Measurements from ENCODE around the gene SIRT7. TPM values are rescaled to one million over a fixed set of nuclear protein-coding genes. Genes with fewer than 3 reads are reported as not detected.

SIRT7 gene
- total RNA-seq, 1 donor from 2014 or later = 30.2 TPM

GRCh38 chr17:81939218-81939617 lies 21.2 kb upstream of the SIRT7 start:
- H4K20me1 ChIP-seq (ENCODE audit: insufficient read depth, low read length) = peaks cover 8% of the 10 kb centered on the region
- H3K4me1 ChIP-seq (ENCODE audit: insufficient read depth, low read length) = peaks cover 6% of the 10 kb centered on the region
- DNase-seq (ENCODE audit: low read depth) = no peak
- no peak overlapping the region for H3K4me2 ChIP-seq (ENCODE audit: low read length)
- no peak overlapping the region for H3K27ac Mint-ChIP-seq (ENCODE audit: unreplicated experiment)
- H3K36me3 Mint-ChIP-seq (ENCODE audit: low read depth, unreplicated experiment) = peaks cover 4% of the 10 kb centered on the region
- no peak overlapping the region for H3K9ac ChIP-seq (ENCODE audit: low read length)
- no peaks in the 10 kb centered on the region for H3K9me3 Mint-ChIP-seq (ENCODE audit: unreplicated experiment)
- H3K79me2 ChIP-seq (ENCODE audit: insufficient read depth, low read length) = peaks cover 20% of the 10 kb centered on the region
- H2AFZ ChIP-seq (ENCODE audit: low read depth, low read length) = no peak overlapping the region
- H3K27me3 ChIP-seq (ENCODE audit: insufficient read depth, low read length) = peaks cover 8% of the 10 kb centered on the region
- FAIRE-seq = no peak
- H3K27ac ChIP-seq (ENCODE audit: low read depth, low read length) = no peak overlapping the region
- peaks cover 5% of the 10 kb centered on the region for H3K4me1 Mint-ChIP-seq (ENCODE audit: low read depth, unreplicated experiment)
- no peak overlapping the region for H3K4me3 ChIP-seq (ENCODE audit: insufficient read depth, low read depth, low read length)
- TF ChIP-seq CTCF (IDR thresholded peaks at IDR 0.05; ENCODE audit: insufficient read depth, low read depth, low read length) (no peak), EZH2 (IDR thresholded peaks at IDR 0.05; ENCODE audit: insufficient read depth, low read length) (no peak)
- H3K36me3 ChIP-seq (ENCODE audit: insufficient read depth, low read length) = no peaks in the 10 kb centered on the region
- peaks cover 12% of the 10 kb centered on the region for H3K27me3 Mint-ChIP-seq (ENCODE audit: low read depth, unreplicated experiment)
- H3K4me3 Mint-ChIP-seq (ENCODE audit: unreplicated experiment) = no peak overlapping the region
- H3K9me3 ChIP-seq (ENCODE audit: insufficient read depth, low read depth, low read length) = no peaks in the 10 kb centered on the region

- Mint-ChIP-seq H3K4me3 (ENCODE audit: unreplicated experiment) (peak overlapping the region; percentile 93), H3K27ac (ENCODE audit: unreplicated experiment) (peak overlapping the region; percentile 66), H3K4me1 (ENCODE audit: low read depth, unreplicated experiment) (peaks cover 5% of the 10 kb centered on the region), H3K27me3 (ENCODE audit: low read depth, unreplicated experiment) (peaks cover 9% of the 10 kb centered on the region), H3K9me3 (ENCODE audit: unreplicated experiment) (no peaks in the 10 kb centered on the region), H3K36me3 (ENCODE audit: low read depth, unreplicated experiment) (peaks cover 10% of the 10 kb centered on the region)
- peaks cover 24% of the 10 kb centered on the region for H4K20me1 ChIP-seq (ENCODE audit: insufficient read depth, low read length)
- peaks cover 20% of the 10 kb centered on the region for H3K79me2 ChIP-seq (ENCODE audit: insufficient read depth, low read length)
- H3K27ac ChIP-seq (ENCODE audit: low read depth, low read length) = no peak overlapping the region
- H2AFZ ChIP-seq (ENCODE audit: low read depth, low read length) = no peak overlapping the region
- H3K27me3 ChIP-seq (ENCODE audit: insufficient read depth, low read length) = peaks cover 1% of the 10 kb centered on the region
- no peaks in the 10 kb centered on the region for H3K9me3 ChIP-seq (ENCODE audit: insufficient read depth, low read depth, low read length)
- peak overlapping the region; percentile 26 for H3K4me3 ChIP-seq (ENCODE audit: insufficient read depth, low read depth, low read length)
- peaks cover 6% of the 10 kb centered on the region for H3K4me1 ChIP-seq (ENCODE audit: insufficient read depth, low read length)
- DNase-seq (ENCODE audit: low read depth) (no peak), FAIRE-seq (no peak)
- H3K9ac ChIP-seq (ENCODE audit: low read length) = peak overlapping the region; percentile 31
- TF ChIP-seq EZH2 (IDR thresholded peaks at IDR 0.05; ENCODE audit: insufficient read depth, low read length) = no peak
- no peak for TF ChIP-seq CTCF (IDR thresholded peaks at IDR 0.05; ENCODE audit: insufficient read depth, low read depth, low read length)
- no peaks in the 10 kb centered on the region for H3K36me3 ChIP-seq (ENCODE audit: insufficient read depth, low read length)
- H3K4me2 ChIP-seq (ENCODE audit: low read length) = peak overlapping the region; percentile 98
Measured at GRCh38 chr17:81935709-81936084, 17.7 kb upstream of the SIRT7 start.

- H3K27me3 Mint-ChIP-seq (ENCODE audit: low read depth, unreplicated experiment) = peaks cover 3% of the 10 kb centered on the region
Measured at GRCh38 chr17:81934850-81935708, 17.1 kb upstream of the SIRT7 start.

More at GRCh38 chr17:81934850-81935708, 17.1 kb upstream of the SIRT7 start:
- no peak for DNase-seq (ENCODE audit: low read depth)
- H3K79me2 ChIP-seq (ENCODE audit: insufficient read depth, low read length) = peaks cover 20% of the 10 kb centered on the region
- Mint-ChIP-seq H3K4me3 (ENCODE audit: unreplicated experiment) (peak overlapping the region; percentile 93), H3K27ac (ENCODE audit: unreplicated experiment) (peak overlapping the region; percentile 66), H3K4me1 (ENCODE audit: low read depth, unreplicated experiment) (peaks cover 5% of the 10 kb centered on the region), H3K9me3 (ENCODE audit: unreplicated experiment) (no peaks in the 10 kb centered on the region), H3K36me3 (ENCODE audit: low read depth, unreplicated experiment) (peaks cover 10% of the 10 kb centered on the region)
- TF ChIP-seq EZH2 (IDR thresholded peaks at IDR 0.05; ENCODE audit: insufficient read depth, low read length) (no peak), CTCF (IDR thresholded peaks at IDR 0.05; ENCODE audit: insufficient read depth, low read depth, low read length) (no peak)
- peak overlapping the region; percentile 98 for H3K4me2 ChIP-seq (ENCODE audit: low read length)
- H3K27me3 ChIP-seq (ENCODE audit: insufficient read depth, low read length) = no peaks in the 10 kb centered on the region
- peaks cover 6% of the 10 kb centered on the region for H3K4me1 ChIP-seq (ENCODE audit: insufficient read depth, low read length)
- peaks cover 24% of the 10 kb centered on the region for H4K20me1 ChIP-seq (ENCODE audit: insufficient read depth, low read length)
- H3K36me3 ChIP-seq (ENCODE audit: insufficient read depth, low read length) = no peaks in the 10 kb centered on the region
- peak overlapping the region; percentile 26 for H3K4me3 ChIP-seq (ENCODE audit: insufficient read depth, low read depth, low read length)
- FAIRE-seq = no peak
- H2AFZ ChIP-seq (ENCODE audit: low read depth, low read length) = no peak overlapping the region
- peak overlapping the region; percentile 31 for H3K9ac ChIP-seq (ENCODE audit: low read length)
- no peaks in the 10 kb centered on the region for H3K9me3 ChIP-seq (ENCODE audit: insufficient read depth, low read depth, low read length)
- no peak overlapping the region for H3K27ac ChIP-seq (ENCODE audit: low read depth, low read length)
